OCI-LY3 (cell line): ENCODE measurements around the gene AP1S3.

Experiments used
- EZH2phosphoT487 ChIP-seq: fragments of 200-600 bp; shearing (Covaris generic); IDR thresholded peaks from 2 replicates; pipeline ENCODE4 v1.6.1; 2018; ENCODE audit warnings: antibody characterized with exemption, mixed run types, low read depth
- TF ChIP-seq, protein P1 (sequence below): fragments of 200-600, 300-600 bp; sonication (generic); IDR thresholded peaks from 2 replicates; pipeline ENCODE4 v1.5.1; 2014; ENCODE audit warnings: antibody characterized with exemption, low read length, low read depth

DNA sequence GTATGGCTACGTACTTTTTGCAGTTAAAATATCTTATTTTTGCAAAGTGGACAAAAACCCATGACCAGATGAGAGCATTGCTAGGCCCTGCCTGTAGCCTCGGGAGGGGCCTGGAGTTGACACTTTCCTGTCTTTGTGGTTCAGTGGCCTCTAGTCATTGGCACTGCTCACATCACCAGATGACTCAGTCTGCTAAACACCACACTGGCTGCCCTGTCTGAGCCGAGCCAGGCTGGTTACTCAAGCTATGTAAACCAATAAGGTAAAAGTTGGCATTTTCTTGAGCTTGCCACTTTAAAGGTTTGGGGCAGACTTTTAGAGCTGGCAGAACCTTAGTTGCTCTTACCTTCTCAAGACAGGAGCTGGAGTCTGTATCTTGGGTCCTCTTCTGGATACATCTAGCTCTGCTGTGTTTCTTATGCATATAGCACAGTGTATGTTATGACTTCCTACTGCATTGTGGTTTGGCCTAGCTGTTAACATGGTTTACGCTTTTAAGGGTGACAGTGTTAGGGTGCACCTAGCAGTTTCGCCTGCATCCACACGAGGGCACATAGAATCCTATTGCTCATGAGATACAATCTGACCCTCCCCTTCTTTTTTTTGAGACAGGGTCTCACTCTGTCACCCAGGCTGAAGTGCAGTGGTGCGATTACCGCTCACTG lies 76.4 kb downstream of the AP1S3 start:
- TF ChIP-seq, protein P1, sequence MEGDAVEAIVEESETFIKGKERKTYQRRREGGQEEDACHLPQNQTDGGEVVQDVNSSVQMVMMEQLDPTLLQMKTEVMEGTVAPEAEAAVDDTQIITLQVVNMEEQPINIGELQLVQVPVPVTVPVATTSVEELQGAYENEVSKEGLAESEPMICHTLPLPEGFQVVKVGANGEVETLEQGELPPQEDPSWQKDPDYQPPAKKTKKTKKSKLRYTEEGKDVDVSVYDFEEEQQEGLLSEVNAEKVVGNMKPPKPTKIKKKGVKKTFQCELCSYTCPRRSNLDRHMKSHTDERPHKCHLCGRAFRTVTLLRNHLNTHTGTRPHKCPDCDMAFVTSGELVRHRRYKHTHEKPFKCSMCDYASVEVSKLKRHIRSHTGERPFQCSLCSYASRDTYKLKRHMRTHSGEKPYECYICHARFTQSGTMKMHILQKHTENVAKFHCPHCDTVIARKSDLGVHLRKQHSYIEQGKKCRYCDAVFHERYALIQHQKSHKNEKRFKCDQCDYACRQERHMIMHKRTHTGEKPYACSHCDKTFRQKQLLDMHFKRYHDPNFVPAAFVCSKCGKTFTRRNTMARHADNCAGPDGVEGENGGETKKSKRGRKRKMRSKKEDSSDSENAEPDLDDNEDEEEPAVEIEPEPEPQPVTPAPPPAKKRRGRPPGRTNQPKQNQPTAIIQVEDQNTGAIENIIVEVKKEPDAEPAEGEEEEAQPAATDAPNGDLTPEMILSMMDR = no peak
- no peak for TF ChIP-seq EZH2phosphoT487
